HUES64 (cell line): Measurements from ENCODE around the gene MYH6.

ENCODE experiments used
- H3K27ac ChIP-seq: 2 replicates; pipeline ENCODE4 v1.7.0; 2013; ENCODE audit warnings: low read depth, low read length, inconsistent platforms
- H3K27me3 ChIP-seq: 2 replicates; pipeline ENCODE4 v1.6.1; 2013; ENCODE audit warnings: mild to moderate bottlenecking, low read length; ENCODE audit not compliant: insufficient read depth
- H3K36me3 ChIP-seq: 2 replicates; pipeline ENCODE4 v1.6.1; 2013; ENCODE audit warnings: mild to moderate bottlenecking, low read length; ENCODE audit not compliant: insufficient read depth
- H3K4me1 ChIP-seq: 2 replicates; pipeline ENCODE4 v1.6.1; 2013; ENCODE audit warnings: mild to moderate bottlenecking, low read length, moderate library complexity; ENCODE audit not compliant: insufficient read depth
- H3K4me3 ChIP-seq: 2 replicates; pipeline ENCODE4 v1.5.1; 2013; ENCODE audit warnings: mild to moderate bottlenecking, low read length, moderate library complexity
- H3K9ac ChIP-seq: 2 replicates; pipeline ENCODE4 v1.6.1; 2013; ENCODE audit warnings: mild to moderate bottlenecking, low read depth, low read length
- H3K9me3 ChIP-seq: 2 replicates; pipeline ENCODE4 v1.6.1; 2013; ENCODE audit warnings: low read depth, low read length; ENCODE audit not compliant: insufficient read depth
- WGBS: fragments of 150-250, 120-280 bp; methylation state at CpG from one replicate; pipeline ENCODE4 v1.1.7; 2013; ENCODE audit warnings: missing lambda C conversion rate; 5-methylcytosine and 5-hydroxymethylcytosine counted together

The MYH6 gene

DNA sequence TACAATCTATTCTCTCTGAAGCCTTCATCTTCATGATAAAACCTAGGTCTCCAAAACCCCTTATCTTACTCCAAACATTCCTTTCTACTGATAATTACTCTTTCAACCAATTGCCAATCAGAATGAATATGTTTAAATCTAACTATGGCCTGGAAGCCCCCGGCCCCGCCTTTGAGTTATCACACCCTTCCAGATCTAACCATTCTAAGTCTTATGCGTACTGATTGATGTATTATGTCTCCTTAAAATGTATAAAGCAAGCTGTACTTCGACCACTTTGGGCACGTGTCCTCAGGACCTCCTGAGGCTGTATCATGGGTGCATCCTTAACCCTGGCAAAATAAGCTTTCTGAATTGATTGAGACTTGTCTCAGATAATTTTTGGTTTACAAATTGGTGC lies 72.5 kb downstream of the MYH6 start:
- Histone ChIP-seq H3K36me3 (no peaks in the 10 kb centered on the region), H3K4me3 (no peak overlapping the region), H3K27ac (no peak overlapping the region), H3K9me3 (peaks cover 26% of the 10 kb centered on the region), H3K9ac (no peak overlapping the region), H3K27me3 (no peaks in the 10 kb centered on the region; the same call in 1 of the 2 replicates), H3K4me1 (no peaks in the 10 kb centered on the region)
- WGBS: 81% methylated on average over 5 of the region's 5 CpGs
